Measurements from ENCODE around the gene FBLN7. TPM values are rescaled to one million over a fixed set of nuclear protein-coding genes. Genes with fewer than 3 reads are reported as not detected.

Gene FBLN7
- 1 to 10 TPM; 3.0 to 4.0 TPM for total RNA-seq

- no peaks in the 10 kb centered on the region for H3K27me3 ChIP-seq (replicated peaks; ENCODE audit: insufficient read depth)
- H3K27ac ChIP-seq = peak within 1 kb of the TSS in 1 of 2 donors; percentile 6
- no peak for DNase-seq (ENCODE audit: low spot score)
- peak within 1 kb of the TSS; percentile 44 to 55 for H3K4me3 ChIP-seq
- H3K4me1 ChIP-seq (replicated peaks) = no peaks in the 10 kb centered on the region
- TF ChIP-seq POLR2AphosphoS5 (IDR thresholded peaks at IDR 0.05) = no peak
- TF ChIP-seq, protein P1, sequence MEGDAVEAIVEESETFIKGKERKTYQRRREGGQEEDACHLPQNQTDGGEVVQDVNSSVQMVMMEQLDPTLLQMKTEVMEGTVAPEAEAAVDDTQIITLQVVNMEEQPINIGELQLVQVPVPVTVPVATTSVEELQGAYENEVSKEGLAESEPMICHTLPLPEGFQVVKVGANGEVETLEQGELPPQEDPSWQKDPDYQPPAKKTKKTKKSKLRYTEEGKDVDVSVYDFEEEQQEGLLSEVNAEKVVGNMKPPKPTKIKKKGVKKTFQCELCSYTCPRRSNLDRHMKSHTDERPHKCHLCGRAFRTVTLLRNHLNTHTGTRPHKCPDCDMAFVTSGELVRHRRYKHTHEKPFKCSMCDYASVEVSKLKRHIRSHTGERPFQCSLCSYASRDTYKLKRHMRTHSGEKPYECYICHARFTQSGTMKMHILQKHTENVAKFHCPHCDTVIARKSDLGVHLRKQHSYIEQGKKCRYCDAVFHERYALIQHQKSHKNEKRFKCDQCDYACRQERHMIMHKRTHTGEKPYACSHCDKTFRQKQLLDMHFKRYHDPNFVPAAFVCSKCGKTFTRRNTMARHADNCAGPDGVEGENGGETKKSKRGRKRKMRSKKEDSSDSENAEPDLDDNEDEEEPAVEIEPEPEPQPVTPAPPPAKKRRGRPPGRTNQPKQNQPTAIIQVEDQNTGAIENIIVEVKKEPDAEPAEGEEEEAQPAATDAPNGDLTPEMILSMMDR (IDR thresholded peaks at IDR 0.05) = no peak
- no peak for TF ChIP-seq POLR2A (IDR thresholded peaks at IDR 0.05)
- 2% methylated on average over 76 of the region's 84 CpGs for WGBS
- no peaks in the 10 kb centered on the region for H3K9me3 ChIP-seq
- intact Hi-C loops (cut with DNase I) = no loop called here
- no peaks in the 10 kb centered on the region for H3K36me3 ChIP-seq
Observed at GRCh38 chr2:112138159-112139032, at the start of gene FBLN7. FBLN7 (plus strand) TSS chr2:112138385; CDS start chr2:112138656, 271 bp downstream.

- Histone ChIP-seq H3K36me3 (peaks cover 0 to 6% of the 10 kb centered on the region in 2 donors), H3K4me3 (no peak overlapping the region), H3K4me1 (replicated peaks) (no peaks in the 10 kb centered on the region), H3K27ac (no peak overlapping the region), H3K9me3 (no peaks in the 10 kb centered on the region), H3K27me3 (replicated peaks; ENCODE audit: insufficient read depth) (no peaks in the 10 kb centered on the region)
- no peak for TF ChIP-seq POLR2A (IDR thresholded peaks at IDR 0.05)
- TF ChIP-seq, protein P1 (IDR thresholded peaks at IDR 0.05) = no peak
- TF ChIP-seq POLR2AphosphoS5 (IDR thresholded peaks at IDR 0.05) = no peak
- intact Hi-C loops (cut with DNase I) = no loop called here
- WGBS = 93% methylated on average over 5 of the region's 5 CpGs
- no peak for DNase-seq (ENCODE audit: low spot score)
Observed at GRCh38 chr2:112089375-112089774, 48.8 kb upstream of the FBLN7 start.

DNA sequence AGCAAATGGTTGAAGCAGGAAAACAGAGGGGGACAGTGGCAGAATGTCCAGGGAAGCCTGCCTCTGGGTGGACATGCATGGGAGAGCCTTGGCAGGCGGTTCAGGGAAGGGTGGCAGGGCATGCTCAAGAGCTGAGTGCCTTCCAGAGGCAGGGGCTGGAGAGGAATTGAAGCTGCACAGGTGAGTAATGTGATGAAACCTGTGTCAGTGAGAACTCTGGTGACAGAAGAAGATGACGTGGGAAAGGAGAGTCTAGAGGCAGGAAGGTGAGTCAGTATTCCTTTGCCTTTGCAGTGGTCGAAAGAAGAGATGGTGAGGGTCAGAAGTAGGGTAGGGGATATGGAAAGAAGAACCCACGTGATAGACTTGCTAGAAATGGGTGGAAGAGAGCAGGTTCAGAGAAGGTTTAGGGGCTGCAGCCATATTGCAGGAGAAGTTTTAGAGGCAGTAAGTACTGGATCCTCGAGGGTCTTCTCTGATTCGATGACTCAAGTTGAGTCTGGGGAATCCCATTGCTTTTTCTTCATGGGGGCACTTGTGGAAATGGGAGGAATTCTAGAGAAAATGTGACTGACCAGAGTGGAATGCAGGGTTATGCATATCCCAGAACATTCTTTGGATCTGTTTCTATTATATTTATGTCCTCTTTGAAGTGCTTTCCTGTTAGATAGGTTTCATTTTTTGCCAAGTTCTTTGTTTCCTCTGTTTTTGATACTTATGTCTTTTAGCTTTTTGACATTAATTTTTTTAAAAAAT is 45.7 kb upstream of the FBLN7 start:
- intact Hi-C loops (cut with DNase I) = no loop called here
- H3K4me1 ChIP-seq (replicated peaks) = no peaks in the 10 kb centered on the region
- DNase-seq (ENCODE audit: low spot score) = no peak
- H3K9me3 ChIP-seq = no peaks in the 10 kb centered on the region
- TF ChIP-seq POLR2A (IDR thresholded peaks at IDR 0.05) (no peak), POLR2AphosphoS5 (IDR thresholded peaks at IDR 0.05) (no peak)
- TF ChIP-seq, protein P1 (IDR thresholded peaks at IDR 0.05) = no peak
- no peak overlapping the region for H3K4me3 ChIP-seq
- 88% methylated on average over 6 of the region's 6 CpGs for WGBS
- no peaks in the 10 kb centered on the region for H3K27me3 ChIP-seq (replicated peaks; ENCODE audit: insufficient read depth)
- peaks cover 0 to 6% of the 10 kb centered on the region in 2 donors for H3K36me3 ChIP-seq
- H3K27ac ChIP-seq = no peak overlapping the region

GRCh38 chr2:112093216-112093615 is 45.0 kb upstream of the FBLN7 start:
- Histone ChIP-seq H3K27me3 (replicated peaks; ENCODE audit: insufficient read depth) (no peaks in the 10 kb centered on the region), H3K4me3 (no peak overlapping the region), H3K36me3 (no peaks in the 10 kb centered on the region), H3K4me1 (replicated peaks) (no peaks in the 10 kb centered on the region), H3K27ac (no peak overlapping the region), H3K9me3 (no peaks in the 10 kb centered on the region)
- no peak for TF ChIP-seq POLR2AphosphoS5 (IDR thresholded peaks at IDR 0.05)
- TF ChIP-seq, protein P1 (IDR thresholded peaks at IDR 0.05) = no peak
- TF ChIP-seq POLR2A (IDR thresholded peaks at IDR 0.05) = no peak
- intact Hi-C loops (cut with DNase I) = no loop called here
- whole genome bisulfite sequencing = 63% methylated on average over 1 of the region's 1 CpG
- no peak for DNase-seq (ENCODE audit: low spot score)
